ENCODE measurements around the gene GCA. TPM values are rescaled to one million over a fixed set of nuclear protein-coding genes. Genes with fewer than 3 reads are reported as not detected.

The GCA gene, protein sequence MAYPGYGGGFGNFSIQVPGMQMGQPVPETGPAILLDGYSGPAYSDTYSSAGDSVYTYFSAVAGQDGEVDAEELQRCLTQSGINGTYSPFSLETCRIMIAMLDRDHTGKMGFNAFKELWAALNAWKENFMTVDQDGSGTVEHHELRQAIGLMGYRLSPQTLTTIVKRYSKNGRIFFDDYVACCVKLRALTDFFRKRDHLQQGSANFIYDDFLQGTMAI
- 45.1 TPM for total RNA-seq

DNA sequence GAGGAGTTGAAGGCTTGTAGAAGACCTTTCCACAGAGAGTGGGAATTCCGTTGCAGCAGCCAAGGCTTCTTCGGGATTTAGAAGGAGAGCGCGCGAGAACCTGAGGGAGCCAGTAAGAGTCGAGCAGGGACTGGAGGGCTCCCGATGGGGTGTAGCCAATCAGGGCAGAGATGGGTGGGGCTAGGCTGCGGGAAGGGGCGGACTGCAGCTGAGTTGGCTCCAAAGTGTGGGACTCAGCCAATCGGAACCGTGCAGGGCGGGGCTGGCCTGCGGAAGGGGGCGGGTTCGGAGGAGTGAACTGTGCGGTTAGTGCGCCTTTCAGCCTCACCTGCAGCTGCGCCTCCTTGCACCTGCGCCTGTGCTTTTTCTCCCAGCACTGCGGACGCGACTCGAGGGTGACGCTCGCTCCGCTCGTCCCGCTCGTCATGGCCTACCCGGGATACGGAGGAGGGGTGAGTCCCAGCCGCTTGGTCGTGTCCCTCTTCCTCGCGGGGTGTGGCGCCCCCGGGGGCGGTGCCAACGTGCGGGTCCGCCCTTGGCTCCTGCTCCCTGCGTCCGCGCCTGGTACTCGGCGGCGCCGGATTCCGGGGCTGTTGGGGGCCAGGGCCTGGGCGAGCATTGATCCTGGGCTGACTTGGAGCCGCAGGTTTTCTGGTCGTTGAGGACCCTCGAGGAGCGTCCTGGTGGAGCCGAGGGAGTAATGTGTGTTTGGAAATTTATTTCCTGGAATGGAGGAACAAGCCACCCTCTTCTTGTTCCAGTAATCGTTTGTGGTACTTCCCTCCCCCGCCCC lies at the start of gene GCA:
TSS of gene GCA (plus strand) at position 309 of the 793 bp plus-strand sequence. CDS start at position 426, 117 bp downstream.
- peak within 1 kb of the TSS; percentile 64 to 93 for H3K4me3 ChIP-seq
- no peaks in the 10 kb centered on the region for H3K27me3 ChIP-seq
- H3K27ac ChIP-seq = peak within 1 kb of the TSS; percentile 43 to 67
- DNase-seq (ENCODE audit: low spot score in 2 of 2) = peak; percentile 92 to 98
- H3K36me3 ChIP-seq = no peaks in the 10 kb centered on the region
- H3K9me3 ChIP-seq = no peaks in the 10 kb centered on the region
- TF ChIP-seq, protein P1, sequence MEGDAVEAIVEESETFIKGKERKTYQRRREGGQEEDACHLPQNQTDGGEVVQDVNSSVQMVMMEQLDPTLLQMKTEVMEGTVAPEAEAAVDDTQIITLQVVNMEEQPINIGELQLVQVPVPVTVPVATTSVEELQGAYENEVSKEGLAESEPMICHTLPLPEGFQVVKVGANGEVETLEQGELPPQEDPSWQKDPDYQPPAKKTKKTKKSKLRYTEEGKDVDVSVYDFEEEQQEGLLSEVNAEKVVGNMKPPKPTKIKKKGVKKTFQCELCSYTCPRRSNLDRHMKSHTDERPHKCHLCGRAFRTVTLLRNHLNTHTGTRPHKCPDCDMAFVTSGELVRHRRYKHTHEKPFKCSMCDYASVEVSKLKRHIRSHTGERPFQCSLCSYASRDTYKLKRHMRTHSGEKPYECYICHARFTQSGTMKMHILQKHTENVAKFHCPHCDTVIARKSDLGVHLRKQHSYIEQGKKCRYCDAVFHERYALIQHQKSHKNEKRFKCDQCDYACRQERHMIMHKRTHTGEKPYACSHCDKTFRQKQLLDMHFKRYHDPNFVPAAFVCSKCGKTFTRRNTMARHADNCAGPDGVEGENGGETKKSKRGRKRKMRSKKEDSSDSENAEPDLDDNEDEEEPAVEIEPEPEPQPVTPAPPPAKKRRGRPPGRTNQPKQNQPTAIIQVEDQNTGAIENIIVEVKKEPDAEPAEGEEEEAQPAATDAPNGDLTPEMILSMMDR (IDR thresholded peaks at IDR 0.05) = no peak
- H3K4me1 ChIP-seq = no peaks in the 10 kb centered on the region
- intact Hi-C loops (cut with DNase I) = loop anchor here (2.0 kb wide), 1 partner anchor 25 kb away; the partner anchor contains the start of gene IFIH1

DNA sequence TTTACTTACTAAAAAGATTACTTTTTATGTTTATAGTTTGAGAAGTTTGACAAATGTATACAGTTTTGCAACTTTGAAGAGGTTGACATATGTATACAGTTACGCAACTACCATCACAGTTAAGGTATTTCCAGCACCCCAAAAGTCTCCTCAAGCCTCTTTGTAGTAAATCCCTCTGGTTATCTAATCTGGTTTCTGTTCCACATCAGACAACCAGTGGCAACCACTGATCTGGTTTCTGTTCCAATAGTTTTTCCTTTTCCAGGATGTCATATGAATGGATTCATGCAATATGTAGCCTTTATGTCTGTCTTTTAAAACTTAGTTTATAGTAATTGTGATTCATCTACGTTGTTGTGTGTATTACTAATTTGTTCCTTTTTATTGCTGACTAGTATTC lies 48.9 kb upstream of the GCA start:
- intact Hi-C loops (cut with DNase I) = loop anchor here (5.0 kb wide), 1 partner anchor 38 kb away; no protein-coding TSS in a partner anchor
- no peak overlapping the region for H3K27ac ChIP-seq
- H3K36me3 ChIP-seq = no peaks in the 10 kb centered on the region

DNA sequence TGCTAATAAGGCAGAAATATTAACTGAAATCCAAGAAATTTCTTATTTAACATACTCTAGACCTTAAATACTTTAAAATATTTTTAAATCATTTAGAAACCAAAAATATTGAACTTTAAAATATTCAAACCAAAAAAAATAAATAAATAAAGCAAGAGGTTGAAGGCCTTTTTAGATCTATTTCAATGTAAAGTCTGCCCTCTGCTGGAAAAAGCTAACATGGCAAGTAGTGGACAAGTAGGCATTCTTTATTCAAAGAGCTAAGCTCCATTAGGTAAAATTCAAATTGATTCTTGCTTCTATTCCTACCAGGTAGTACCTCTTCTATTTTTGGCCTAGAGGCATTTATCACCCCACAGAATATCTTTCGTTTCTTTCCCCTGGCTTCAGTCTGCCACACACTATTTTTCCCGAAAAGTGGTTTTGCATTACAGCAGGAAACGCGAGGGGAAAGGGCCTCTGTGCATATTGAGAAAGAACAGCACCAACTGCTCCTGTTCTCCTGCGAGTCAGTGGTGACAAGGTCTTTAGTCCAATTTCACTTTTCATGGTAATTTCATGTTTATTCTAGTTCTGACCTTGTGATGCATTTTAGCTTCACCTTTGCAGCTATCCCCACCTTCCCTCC lies 45.9 kb upstream of the GCA start:
- intact Hi-C loops (cut with DNase I) = loop anchor here (1.0 to 5.0 kb wide), 2 partner anchors 41 to 77 kb away; no protein-coding TSS in a partner anchor
- Histone ChIP-seq H3K27me3 (no peaks in the 10 kb centered on the region), H3K36me3 (no peaks in the 10 kb centered on the region)

More for the DNA sequence above, 48.9 kb upstream of the GCA start:
- no peak for DNase-seq (ENCODE audit: low spot score in 2 of 2)
- H3K4me3 ChIP-seq = no peak overlapping the region
- H3K9me3 ChIP-seq = no peaks in the 10 kb centered on the region
- no peaks in the 10 kb centered on the region for H3K4me1 ChIP-seq
- no peaks in the 10 kb centered on the region for H3K27me3 ChIP-seq
- TF ChIP-seq, protein P1 (IDR thresholded peaks at IDR 0.05) = no peak

DNA sequence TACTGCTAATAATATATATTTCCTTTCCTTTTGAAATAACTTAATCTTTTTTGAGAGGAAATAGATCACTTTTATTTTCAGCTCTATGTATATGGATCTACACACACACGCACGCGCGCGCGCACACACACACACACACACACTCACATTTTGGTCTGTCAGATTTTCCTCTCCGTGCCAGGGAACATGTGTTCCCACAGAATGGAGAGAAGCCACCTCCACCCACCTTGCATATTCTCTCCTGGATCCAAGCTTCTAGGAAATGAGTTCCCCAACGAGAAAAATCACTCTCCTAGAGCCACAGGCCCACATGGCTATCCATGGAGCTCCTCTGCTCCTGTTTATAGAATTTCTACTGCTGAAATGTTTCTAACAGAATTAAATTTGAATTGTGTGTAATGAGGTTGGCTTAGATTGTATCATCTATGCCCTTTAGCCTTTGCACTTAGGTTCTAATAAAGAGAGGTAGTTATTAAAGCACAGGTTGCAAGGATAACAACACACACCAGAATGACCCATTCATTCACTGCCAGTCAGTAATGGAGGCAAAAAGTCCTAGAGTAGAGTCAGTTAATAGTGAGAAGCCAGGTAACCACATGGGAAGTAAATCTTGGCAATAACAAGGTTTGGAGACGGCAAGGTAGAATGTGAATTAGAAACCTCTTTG lies 45.1 kb upstream of the GCA start:
- H3K27me3 ChIP-seq = no peaks in the 10 kb centered on the region
- H3K4me1 ChIP-seq = no peaks in the 10 kb centered on the region
- intact Hi-C loops (cut with DNase I) = loop anchor here (1.0 to 5.0 kb wide), 2 partner anchors 42 to 78 kb away; no protein-coding TSS in a partner anchor
- no peaks in the 10 kb centered on the region for H3K9me3 ChIP-seq
- TF ChIP-seq, protein P1 (IDR thresholded peaks at IDR 0.05) = no peak
- no peak overlapping the region for H3K27ac ChIP-seq
- H3K4me3 ChIP-seq = no peak overlapping the region
- no peak for DNase-seq (ENCODE audit: low spot score in 2 of 2)
- H3K36me3 ChIP-seq = no peaks in the 10 kb centered on the region

More for the DNA sequence above, 45.9 kb upstream of the GCA start:
- Histone ChIP-seq H3K4me3 (no peak overlapping the region), H3K9me3 (no peaks in the 10 kb centered on the region), H3K27ac (no peak overlapping the region), H3K4me1 (no peaks in the 10 kb centered on the region)
- peak in 1 of 2 donors; percentile 69 for DNase-seq (ENCODE audit: low spot score in 2 of 2)
- TF ChIP-seq, protein P1 (IDR thresholded peaks at IDR 0.05) = peak; percentile 72 to 93 (median 88)

DNA sequence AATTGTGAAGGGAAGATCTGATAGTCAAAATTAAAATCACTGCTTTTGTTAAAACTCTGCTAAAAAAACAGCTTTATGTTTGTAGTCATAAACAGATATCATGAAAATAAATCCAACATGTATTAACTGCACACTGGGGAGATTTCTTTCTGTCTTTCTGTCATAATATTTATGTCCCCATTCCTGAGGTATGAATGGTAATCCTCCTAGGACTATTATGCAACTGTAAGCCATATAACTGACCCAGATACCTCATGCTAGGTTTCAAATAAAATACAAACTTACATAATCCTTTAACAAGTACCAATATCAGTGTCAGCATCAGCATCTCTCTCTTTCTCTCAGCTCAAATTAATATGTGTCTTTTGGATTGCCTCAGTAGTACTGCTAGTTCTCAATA lies 43.7 kb upstream of the GCA start:
- H3K27me3 ChIP-seq = no peaks in the 10 kb centered on the region
- no peak overlapping the region for H3K27ac ChIP-seq
- no peaks in the 10 kb centered on the region for H3K9me3 ChIP-seq
- no peak overlapping the region for H3K4me3 ChIP-seq
- H3K36me3 ChIP-seq = peaks cover 0 to 5% of the 10 kb centered on the region in 2 donors
- DNase-seq (ENCODE audit: low spot score in 2 of 2) = no peak
- TF ChIP-seq, protein P1 (IDR thresholded peaks at IDR 0.05) = no peak
- intact Hi-C loops (cut with DNase I) = loop anchor here (5.0 to 10.0 kb wide), 2 partner anchors 148 to 295 kb away; partner anchors contain the start of gene GCG
- H3K4me1 ChIP-seq = no peaks in the 10 kb centered on the region
